IPS DF 6.9 (cell line): ENCODE measurements around the gene EGLN2.
"Not testable (repeated sequence)": the region's sequence is repeated elsewhere in the genome, so short reads cannot be mapped to it uniquely, and the experiment has no call there.

Source experiments
- DNase-seq: peaks from one replicate; pipeline ENCODE4 v3.0.0-alpha.2; 2013; ENCODE audit warnings: low read depth, low spot score
- H3K27ac ChIP-seq: one replicate; pipeline ENCODE4 v1.5.1; 2013; ENCODE audit warnings: low read length, control low read depth
- H3K27me3 ChIP-seq: 2 replicates; pipeline ENCODE4 v1.6.1; 2013; ENCODE audit warnings: mild to moderate bottlenecking, low read length; ENCODE audit not compliant: control insufficient read depth, insufficient read depth
- H3K36me3 ChIP-seq: 2 replicates; pipeline ENCODE4 v1.6.1; 2013; ENCODE audit warnings: low read length; ENCODE audit not compliant: control insufficient read depth, insufficient read depth
- H3K4me1 ChIP-seq: 2 replicates; pipeline ENCODE4 v1.6.1; 2013; ENCODE audit warnings: low read length; ENCODE audit not compliant: control insufficient read depth, insufficient read depth
- H3K4me3 ChIP-seq: 2 replicates; pipeline ENCODE4 v1.5.1; 2013; ENCODE audit warnings: mild to moderate bottlenecking, low read length
- H3K9me3 ChIP-seq: 2 replicates; pipeline ENCODE4 v1.6.1; 2013; ENCODE audit warnings: low read length, inconsistent platforms; ENCODE audit not compliant: control insufficient read depth, insufficient read depth
- WGBS: extraction: QIAGEN DNeasy Blood & Tissue Kit; methylation state at CpG from one replicate; pipeline ENCODE4 v1.1.7; 2013; ENCODE audit warnings: mixed read lengths, missing lambda C conversion rate; ENCODE audit not compliant: insufficient read length, insufficient coverage; 5-methylcytosine and 5-hydroxymethylcytosine counted together

Gene EGLN2

GRCh38 chr19:40776932-40777644, 21.9 kb upstream of the EGLN2 start:
- peak; percentile 88 for DNase-seq
- no peaks in the 10 kb centered on the region for H3K27me3 ChIP-seq
- WGBS, result no CpG with 5 or more reads among the region's 13 CpGs
- H3K27ac ChIP-seq, result no peak overlapping the region
- no peaks in the 10 kb centered on the region for H3K9me3 ChIP-seq
- H3K36me3 ChIP-seq, result no peaks in the 10 kb centered on the region
- peaks cover 4% of the 10 kb centered on the region; the same call in 1 of the 2 replicates for H3K4me1 ChIP-seq
- H3K4me3 ChIP-seq, result peak overlapping the region; percentile 29; the same call in 1 of the 2 replicates

- H3K9me3 ChIP-seq, result no peaks in the 10 kb centered on the region
- H3K4me3 ChIP-seq, result peak overlapping the region; percentile 29; the same call in 1 of the 2 replicates
- WGBS, result no CpG with 5 or more reads among the region's 10 CpGs
- peaks cover 4% of the 10 kb centered on the region; the same call in 1 of the 2 replicates for H3K4me1 ChIP-seq
- DNase-seq, result no peak
- no peak overlapping the region for H3K27ac ChIP-seq
- no peaks in the 10 kb centered on the region for H3K36me3 ChIP-seq
- no peaks in the 10 kb centered on the region for H3K27me3 ChIP-seq
Observed at GRCh38 chr19:40777645-40777936, 21.4 kb upstream of the EGLN2 start.

- H3K27ac ChIP-seq, result no peak within 1 kb of the TSS
- no CpG with 5 or more reads among the region's 56 CpGs for WGBS
- peaks cover 4% of the 10 kb centered on the region; the same call in 1 of the 2 replicates for H3K4me1 ChIP-seq
- H3K27me3 ChIP-seq, result no peaks in the 10 kb centered on the region
- H3K4me3 ChIP-seq, result peak within 1 kb of the TSS; percentile 73
- H3K9me3 ChIP-seq, result no peaks in the 10 kb centered on the region
- H3K36me3 ChIP-seq, result no peaks in the 10 kb centered on the region
- DNase-seq, result peak; percentile 100
Observed at GRCh38 chr19:40777937-40778705, 20.9 kb upstream of the EGLN2 start, which contains the start of gene RAB4B. Gene RAB4B, plus strand, starts transcription at chr19:40778247. Its CDS starts 129 bp downstream, at chr19:40778376.

GRCh38 chr19:40778706-40779284, 20.2 kb upstream of the EGLN2 start:
- peak; percentile 97 for DNase-seq

GRCh38 chr19:40780582-40780981, 18.4 kb upstream of the EGLN2 start:
- no peaks in the 10 kb centered on the region for H3K9me3 ChIP-seq
- H3K27me3 ChIP-seq, result no peaks in the 10 kb centered on the region
- peaks cover 4% of the 10 kb centered on the region; the same call in 1 of the 2 replicates for H3K4me1 ChIP-seq
- H3K36me3 ChIP-seq, result no peaks in the 10 kb centered on the region
- WGBS, result no CpG with 5 or more reads among the region's 5 CpGs
- DNase-seq, result no peak
- no peak overlapping the region for H3K27ac ChIP-seq
- H3K4me3 ChIP-seq, result no peak overlapping the region

More at GRCh38 chr19:40778706-40779284, 20.2 kb upstream of the EGLN2 start:
- H3K4me3 ChIP-seq, result peak overlapping the region; percentile 73; the same call in 1 of the 2 replicates
- H3K4me1 ChIP-seq, result peaks cover 4% of the 10 kb centered on the region; the same call in 1 of the 2 replicates
- no peaks in the 10 kb centered on the region for H3K36me3 ChIP-seq
- H3K27me3 ChIP-seq, result no peaks in the 10 kb centered on the region
- H3K27ac ChIP-seq, result no peak overlapping the region
- H3K9me3 ChIP-seq, result no peaks in the 10 kb centered on the region
- no CpG with 5 or more reads among the region's 7 CpGs for WGBS

- peaks cover 4% of the 10 kb centered on the region; the same call in 1 of the 2 replicates for H3K4me1 ChIP-seq
- no peaks in the 10 kb centered on the region for H3K36me3 ChIP-seq
- H3K27ac ChIP-seq, result no peak overlapping the region
- no peaks in the 10 kb centered on the region for H3K27me3 ChIP-seq
- no peak for DNase-seq
- H3K4me3 ChIP-seq, result no peak overlapping the region
- H3K9me3 ChIP-seq, result no peaks in the 10 kb centered on the region
- no CpG with 5 or more reads among the region's 7 CpGs for WGBS
Observed at GRCh38 chr19:40781140-40781539, 17.9 kb upstream of the EGLN2 start.

GRCh38 chr19:40783711-40784110, 15.3 kb upstream of the EGLN2 start:
- no peak overlapping the region for H3K27ac ChIP-seq
- no peaks in the 10 kb centered on the region for H3K36me3 ChIP-seq
- 0 out of 2 replicates have a peak, but pooled peaks cover 4% of the 10 kb centered on the region for H3K4me1 ChIP-seq
- WGBS, result no CpG with 5 or more reads among the region's 14 CpGs
- no peak overlapping the region for H3K4me3 ChIP-seq
- no peaks in the 10 kb centered on the region for H3K9me3 ChIP-seq
- no peak for DNase-seq
- H3K27me3 ChIP-seq, result no peaks in the 10 kb centered on the region

GRCh38 chr19:40784146-40784545, 14.8 kb upstream of the EGLN2 start:
- no CpG with 5 or more reads among the region's 2 CpGs for WGBS
- not testable (repeated sequence) for H3K27me3 ChIP-seq, H3K27ac ChIP-seq, DNase-seq, H3K36me3 ChIP-seq, H3K9me3 ChIP-seq, H3K4me3 ChIP-seq, H3K4me1 ChIP-seq

GRCh38 chr19:40785526-40785925, 13.5 kb upstream of the EGLN2 start:
- WGBS, result no CpG with 5 or more reads among the region's 1 CpG
- DNase-seq, result no peak
- no peaks in the 10 kb centered on the region for H3K36me3 ChIP-seq
- H3K4me3 ChIP-seq, result no peak overlapping the region
- H3K27ac ChIP-seq, result no peak overlapping the region
- no peaks in the 10 kb centered on the region for H3K9me3 ChIP-seq
- H3K4me1 ChIP-seq, result no peaks in the 10 kb centered on the region
- no peaks in the 10 kb centered on the region for H3K27me3 ChIP-seq
